ENCODE results near the gene PDE1A. TPM values are rescaled to one million over a fixed set of nuclear protein-coding genes. Genes with fewer than 3 reads are reported as not detected.

The PDE1A gene
- total RNA-seq, 1 experiment from 2014 or later: not detected

- no peak overlapping the region for H3K4me3 Mint-ChIP-seq (ENCODE audit: unreplicated experiment)
- Histone ChIP-seq H3K4me1 (no peaks in the 10 kb centered on the region), H3K36me3 (ENCODE audit: control insufficient read depth, insufficient read depth, low read length) (no peaks in the 10 kb centered on the region), H3K4me3 (ENCODE audit: low read depth, low read length) (no peak overlapping the region), H3K27me3 (replicated peaks; ENCODE audit: control insufficient read depth, insufficient read depth, low read length) (no peaks in the 10 kb centered on the region), H3K9me3 (no peaks in the 10 kb centered on the region)
- no peak for DNase-seq
- ChIA-PET CTCF (no interaction called here), POLR2A (no interaction called here)
- no TSS peak for BruUV-seq (replicated peaks)
- H3K36me3 Mint-ChIP-seq (ENCODE audit: insufficient read depth, unreplicated experiment): no peaks in the 10 kb centered on the region
- TF ChIP-seq CTCF (IDR thresholded peaks at IDR 0.05; ENCODE audit: insufficient read depth in 1 of 2, low read depth in 1 of 2, low read length in 1 of 2, severe bottlenecking in 1 of 2, unreplicated experiment in 1 of 2): no peak
- intact Hi-C loops (cut with micrococcal nuclease; ENCODE audit: unreplicated experiment): no loop called here
- H3K9me3 Mint-ChIP-seq (ENCODE audit: unreplicated experiment): no peaks in the 10 kb centered on the region
- no peaks in the 10 kb centered on the region for H3K27me3 Mint-ChIP-seq (ENCODE audit: insufficient read depth, unreplicated experiment)
- H3K4me1 Mint-ChIP-seq (ENCODE audit: low read depth, unreplicated experiment): no peaks in the 10 kb centered on the region
- no peak overlapping the region for H3K27ac Mint-ChIP-seq (ENCODE audit: unreplicated experiment)
Measured at GRCh38 chr2:182226807-182227206, 200.0 kb downstream of the PDE1A start.

GRCh38 chr2:182224669-182225068 is 202.2 kb downstream of the PDE1A start:
- H3K27ac Mint-ChIP-seq (ENCODE audit: unreplicated experiment): no peak overlapping the region
- Histone ChIP-seq H3K36me3 (ENCODE audit: control insufficient read depth, insufficient read depth, low read length) (no peaks in the 10 kb centered on the region), H3K27me3 (replicated peaks; ENCODE audit: control insufficient read depth, insufficient read depth, low read length) (no peaks in the 10 kb centered on the region), H3K9me3 (no peaks in the 10 kb centered on the region), H3K4me1 (no peaks in the 10 kb centered on the region), H3K4me3 (ENCODE audit: low read depth, low read length) (no peak overlapping the region)
- no peaks in the 10 kb centered on the region for H3K9me3 Mint-ChIP-seq (ENCODE audit: unreplicated experiment)
- no peak overlapping the region for H3K4me3 Mint-ChIP-seq (ENCODE audit: unreplicated experiment)
- H3K27me3 Mint-ChIP-seq (ENCODE audit: insufficient read depth, unreplicated experiment): no peaks in the 10 kb centered on the region
- CTCF ChIA-PET: no interaction called here
- POLR2A ChIA-PET: no interaction called here
- no peaks in the 10 kb centered on the region for H3K4me1 Mint-ChIP-seq (ENCODE audit: low read depth, unreplicated experiment)
- no TSS peak for BruUV-seq (replicated peaks)
- no peaks in the 10 kb centered on the region for H3K36me3 Mint-ChIP-seq (ENCODE audit: insufficient read depth, unreplicated experiment)
- intact Hi-C loops (cut with micrococcal nuclease; ENCODE audit: unreplicated experiment): no loop called here
- TF ChIP-seq CTCF (IDR thresholded peaks at IDR 0.05; ENCODE audit: insufficient read depth in 1 of 2, low read depth in 1 of 2, low read length in 1 of 2, severe bottlenecking in 1 of 2, unreplicated experiment in 1 of 2): no peak
- DNase-seq: no peak

GRCh38 chr2:182220998-182221397 is 205.8 kb downstream of the PDE1A start:
- no peaks in the 10 kb centered on the region for H3K4me1 ChIP-seq
- Mint-ChIP-seq H3K4me3 (ENCODE audit: unreplicated experiment) (no peak overlapping the region), H3K4me1 (ENCODE audit: low read depth, unreplicated experiment) (no peaks in the 10 kb centered on the region), H3K36me3 (ENCODE audit: insufficient read depth, unreplicated experiment) (no peaks in the 10 kb centered on the region), H3K27ac (ENCODE audit: unreplicated experiment) (no peak overlapping the region), H3K9me3 (ENCODE audit: unreplicated experiment) (no peaks in the 10 kb centered on the region), H3K27me3 (ENCODE audit: insufficient read depth, unreplicated experiment) (no peaks in the 10 kb centered on the region)
- ChIA-PET CTCF (no interaction called here), POLR2A (no interaction called here)
- intact Hi-C loops (cut with micrococcal nuclease; ENCODE audit: unreplicated experiment): no loop called here
- DNase-seq: no peak
- H3K27me3 ChIP-seq (replicated peaks; ENCODE audit: control insufficient read depth, insufficient read depth, low read length): no peaks in the 10 kb centered on the region
- H3K36me3 ChIP-seq (ENCODE audit: control insufficient read depth, insufficient read depth, low read length): no peaks in the 10 kb centered on the region
- no peak overlapping the region for H3K4me3 ChIP-seq (ENCODE audit: low read depth, low read length)
- BruUV-seq (replicated peaks): no TSS peak
- no peaks in the 10 kb centered on the region for H3K9me3 ChIP-seq
- TF ChIP-seq CTCF (IDR thresholded peaks at IDR 0.05; ENCODE audit: insufficient read depth in 1 of 2, low read depth in 1 of 2, low read length in 1 of 2, severe bottlenecking in 1 of 2, unreplicated experiment in 1 of 2): no peak
